Measurements from ENCODE around the gene SLC4A2.

SLC4A2 gene

GRCh38 chr7:151123822-151124464 lies 64.6 kb downstream of the SLC4A2 start:
- TF ChIP-seq, protein P1, sequence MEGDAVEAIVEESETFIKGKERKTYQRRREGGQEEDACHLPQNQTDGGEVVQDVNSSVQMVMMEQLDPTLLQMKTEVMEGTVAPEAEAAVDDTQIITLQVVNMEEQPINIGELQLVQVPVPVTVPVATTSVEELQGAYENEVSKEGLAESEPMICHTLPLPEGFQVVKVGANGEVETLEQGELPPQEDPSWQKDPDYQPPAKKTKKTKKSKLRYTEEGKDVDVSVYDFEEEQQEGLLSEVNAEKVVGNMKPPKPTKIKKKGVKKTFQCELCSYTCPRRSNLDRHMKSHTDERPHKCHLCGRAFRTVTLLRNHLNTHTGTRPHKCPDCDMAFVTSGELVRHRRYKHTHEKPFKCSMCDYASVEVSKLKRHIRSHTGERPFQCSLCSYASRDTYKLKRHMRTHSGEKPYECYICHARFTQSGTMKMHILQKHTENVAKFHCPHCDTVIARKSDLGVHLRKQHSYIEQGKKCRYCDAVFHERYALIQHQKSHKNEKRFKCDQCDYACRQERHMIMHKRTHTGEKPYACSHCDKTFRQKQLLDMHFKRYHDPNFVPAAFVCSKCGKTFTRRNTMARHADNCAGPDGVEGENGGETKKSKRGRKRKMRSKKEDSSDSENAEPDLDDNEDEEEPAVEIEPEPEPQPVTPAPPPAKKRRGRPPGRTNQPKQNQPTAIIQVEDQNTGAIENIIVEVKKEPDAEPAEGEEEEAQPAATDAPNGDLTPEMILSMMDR (IDR thresholded peaks at IDR 0.05; ENCODE audit: low read length, missing control alignments): peak; percentile 100
- peak; percentile 84 for DNase-seq (ENCODE audit: low read depth)
- no peak overlapping the region for H3K4me3 ChIP-seq (replicated peaks; ENCODE audit: low read depth, low read length)

DNA sequence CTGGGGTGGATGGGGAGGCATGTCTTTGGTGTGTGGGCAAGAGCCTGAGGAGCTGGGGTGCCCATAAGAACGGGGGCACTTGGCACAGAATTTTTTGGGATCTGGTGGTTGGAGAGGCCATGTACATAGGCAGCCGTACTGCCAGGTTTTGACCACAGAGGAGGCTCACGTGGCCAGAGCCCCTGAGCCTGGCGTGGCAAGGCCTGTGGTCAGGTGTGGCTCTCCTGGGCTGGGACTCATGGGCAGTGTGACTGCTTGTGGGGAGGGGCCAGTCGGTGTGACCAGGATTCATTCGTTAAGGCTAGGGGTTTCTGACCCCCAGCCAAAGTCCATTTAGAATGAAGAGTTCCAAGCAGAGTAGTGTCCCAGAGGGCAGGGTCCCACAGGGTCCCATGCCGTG lies 65.1 kb downstream of the SLC4A2 start:
- H3K4me3 ChIP-seq (replicated peaks; ENCODE audit: low read depth, low read length): no peak overlapping the region
- DNase-seq (ENCODE audit: low read depth): no peak

DNA sequence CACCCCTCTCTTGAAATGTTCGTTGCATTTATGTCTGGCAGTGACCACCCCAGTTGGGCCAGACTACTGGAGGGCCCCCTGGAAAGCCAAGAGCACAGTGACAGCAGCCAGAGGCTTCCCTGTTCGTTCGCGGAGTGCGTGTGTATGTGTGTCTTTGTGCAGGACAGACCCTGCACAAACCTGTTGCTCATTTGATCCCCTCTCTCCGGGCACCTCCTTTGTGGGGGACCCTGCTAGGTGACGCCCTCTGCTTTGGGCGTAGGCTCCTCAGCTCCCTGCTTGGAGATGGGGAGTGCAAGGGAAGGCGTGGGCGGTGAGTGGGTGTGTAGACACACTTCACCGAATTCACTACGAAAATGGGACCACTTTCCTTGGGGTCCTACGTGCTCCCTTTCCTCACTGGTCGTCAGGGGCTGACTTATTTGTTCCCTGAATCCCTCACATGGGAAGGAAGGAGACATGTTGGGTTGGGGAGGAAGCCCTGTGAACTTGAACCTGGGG lies 65.6 kb downstream of the SLC4A2 start:
- TF ChIP-seq, protein P1 (IDR thresholded peaks at IDR 0.05; ENCODE audit: low read length, missing control alignments): no peak
- DNase-seq (ENCODE audit: low read depth): no peak
- no peak overlapping the region for H3K4me3 ChIP-seq (replicated peaks; ENCODE audit: low read depth, low read length)

More for the DNA sequence above, 65.1 kb downstream of the SLC4A2 start:
- TF ChIP-seq, protein P1 (IDR thresholded peaks at IDR 0.05; ENCODE audit: low read length, missing control alignments): no peak

GRCh38 chr7:151125470-151125845 lies 66.1 kb downstream of the SLC4A2 start:
- H3K4me3 ChIP-seq (replicated peaks; ENCODE audit: low read depth, low read length): no peak overlapping the region
- TF ChIP-seq, protein P1 (IDR thresholded peaks at IDR 0.05; ENCODE audit: low read length, missing control alignments): no peak
- no peak for DNase-seq (ENCODE audit: low read depth)

DNA sequence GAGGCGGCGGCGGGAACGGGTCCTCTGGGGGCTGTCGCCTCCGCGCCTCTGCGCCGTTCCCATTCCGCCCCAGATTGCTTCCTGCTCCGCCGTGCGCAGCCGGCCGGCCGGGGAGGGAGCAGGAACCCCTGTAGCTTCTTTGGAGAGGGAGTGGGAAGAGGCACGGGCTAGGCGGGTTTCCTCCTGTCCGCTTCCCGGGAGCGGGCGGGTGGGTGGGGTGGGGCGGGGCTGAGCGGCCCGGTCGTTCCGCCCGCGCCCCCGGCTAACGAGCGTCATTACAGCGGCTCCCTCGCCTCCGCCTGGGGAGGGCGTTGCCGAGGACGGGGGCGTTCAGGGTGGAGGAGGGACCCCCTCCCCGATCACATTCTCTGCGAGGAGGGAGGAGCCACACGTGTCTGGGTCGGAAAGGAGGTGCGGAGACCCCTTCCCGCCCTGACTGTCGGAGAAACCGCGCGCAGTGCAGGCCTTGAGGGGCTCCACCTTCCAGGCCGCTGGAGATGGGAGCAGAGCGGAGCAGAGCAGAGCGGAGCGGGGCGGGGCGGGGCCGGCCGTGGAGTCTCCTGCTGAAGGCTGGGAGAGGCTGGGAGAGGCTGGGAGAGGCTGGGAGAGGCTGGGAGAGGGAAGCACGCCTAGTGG lies 66.6 kb downstream of the SLC4A2 start:
- no peak overlapping the region for H3K4me3 ChIP-seq (replicated peaks; ENCODE audit: low read depth, low read length)
- TF ChIP-seq, protein P1 (IDR thresholded peaks at IDR 0.05; ENCODE audit: low read length, missing control alignments): no peak
- no peak for DNase-seq (ENCODE audit: low read depth)
